Activated CD8-positive, alpha-beta memory T cell treated with anti-CD3 and anti-CD28 coated beads, Interleukin-2, amount 50 U/mL, for 48 hours (primary cell): Measurements from ENCODE around the gene CGRRF1.

Source experiments
- DNase-seq: peaks from one replicate; pipeline ENCODE4 v3.0.0-alpha.2; 2020

CGRRF1 gene

DNA sequence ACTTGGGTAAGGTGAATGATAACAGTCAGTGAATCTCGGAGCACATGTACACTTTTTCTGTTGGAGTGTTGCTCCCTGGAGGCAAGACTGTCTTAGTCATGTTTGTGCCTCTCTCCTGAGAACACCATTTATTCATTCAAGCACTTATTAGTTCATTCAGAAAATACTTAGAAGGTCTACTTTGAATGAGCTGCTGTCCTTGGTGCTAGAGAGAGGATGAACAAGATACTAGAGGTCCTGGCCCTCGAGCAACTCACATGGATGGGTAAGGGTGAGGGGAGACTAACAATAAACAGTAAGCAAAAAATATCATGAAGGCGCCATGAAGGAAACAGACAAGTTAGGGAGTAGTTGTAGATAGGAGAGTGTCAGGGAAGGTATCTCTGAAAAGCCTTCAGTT lies 40.2 kb downstream of the CGRRF1 start:
- DNase-seq, result no peak

DNA sequence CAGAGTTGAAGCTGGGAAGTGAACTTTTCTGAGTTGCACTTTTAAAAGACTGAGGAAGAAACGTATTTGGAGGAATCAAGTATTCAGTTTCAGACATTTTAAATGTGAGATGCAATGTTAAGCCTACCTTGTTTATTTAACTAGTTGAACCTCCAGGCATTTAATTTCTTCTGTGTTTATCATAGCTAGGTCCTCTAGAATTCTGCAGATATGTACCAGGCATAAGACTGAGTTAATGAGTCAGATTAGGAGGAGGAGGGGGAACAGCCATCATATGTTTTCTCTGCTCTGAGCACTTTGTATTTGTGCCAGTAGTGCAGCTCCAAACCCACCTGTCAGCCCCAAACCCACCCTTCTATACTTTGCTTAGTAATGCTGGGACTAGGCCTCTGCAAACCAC lies 40.8 kb downstream of the CGRRF1 start:
- no peak for DNase-seq

DNA sequence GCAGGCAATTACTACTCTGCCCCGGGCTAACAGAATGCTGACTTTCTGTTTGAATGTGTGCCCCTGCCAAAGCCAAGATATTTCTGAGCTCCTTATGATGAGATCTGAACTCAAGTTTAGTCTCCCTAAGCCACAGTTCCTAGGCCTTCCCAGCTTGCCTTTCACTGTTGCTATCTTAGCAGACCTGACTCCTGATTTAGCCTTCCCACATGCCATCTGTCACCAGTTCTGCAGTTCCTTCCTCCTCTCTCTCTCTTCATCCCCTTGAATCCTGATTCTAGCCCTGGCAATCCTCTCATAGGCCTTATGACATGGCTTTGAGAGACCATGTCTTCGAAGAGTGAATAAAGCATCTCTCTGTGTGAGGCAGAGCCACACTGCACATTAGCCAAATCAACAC lies 44.7 kb downstream of the CGRRF1 start:
- DNase-seq, result no peak

DNA sequence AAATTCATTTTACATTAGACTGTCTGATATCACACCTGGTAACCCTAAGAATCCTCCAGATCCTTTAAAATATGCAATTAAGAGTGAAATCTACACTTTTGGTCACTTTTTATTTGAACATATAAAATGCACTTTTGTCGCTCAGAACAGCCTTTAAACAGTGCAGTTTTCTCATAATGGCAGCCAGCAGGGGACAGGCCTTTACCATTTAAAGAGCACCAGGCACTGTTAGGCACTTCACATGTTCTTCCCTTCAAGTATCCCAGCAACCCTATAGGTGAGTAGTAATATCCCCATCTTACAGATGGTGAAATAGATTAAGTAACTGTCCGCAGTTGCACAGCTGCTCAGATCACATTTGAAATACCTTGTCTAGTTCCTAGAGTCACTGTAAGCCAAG lies 45.9 kb downstream of the CGRRF1 start:
- no peak for DNase-seq

DNA sequence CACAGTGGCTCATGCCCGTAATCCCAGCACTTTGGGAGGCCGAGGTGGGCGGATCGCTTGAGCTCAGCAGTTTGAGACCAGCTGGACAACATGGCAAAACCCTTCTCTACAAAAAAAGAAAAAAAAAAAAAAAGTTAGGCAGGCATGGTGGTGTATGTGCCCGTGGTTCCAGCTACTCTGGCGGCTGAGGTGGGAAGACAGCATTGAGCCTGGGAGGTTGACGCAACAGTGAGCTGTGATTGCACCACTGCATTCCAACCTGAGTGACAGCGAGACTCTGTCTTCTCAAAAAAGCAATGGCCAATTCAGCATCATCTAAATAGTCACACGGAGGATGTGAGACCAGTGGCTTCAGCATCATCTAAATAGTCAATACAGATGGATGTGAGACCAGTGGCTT lies 46.8 kb downstream of the CGRRF1 start:
- DNase-seq, result no peak

DNA sequence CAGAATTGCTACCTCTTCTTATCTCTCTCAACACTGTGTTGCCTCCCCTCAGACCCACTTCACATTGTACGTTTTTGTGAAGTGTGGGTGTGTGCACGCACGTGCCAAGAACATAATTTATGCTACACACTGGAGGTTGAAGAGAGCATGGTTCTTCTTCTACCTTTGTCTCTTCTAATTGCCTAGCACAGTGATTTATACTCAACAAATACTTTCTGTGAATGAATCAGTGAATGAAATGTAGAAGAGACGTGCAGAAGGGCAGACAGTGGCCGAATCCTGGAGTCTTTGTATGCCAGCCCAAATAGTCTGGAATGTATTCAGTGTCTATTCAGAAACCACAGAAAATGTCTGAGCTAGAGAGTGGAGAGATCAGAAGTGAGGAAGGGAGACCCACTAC lies 52.6 kb downstream of the CGRRF1 start:
- DNase-seq, result no peak

DNA sequence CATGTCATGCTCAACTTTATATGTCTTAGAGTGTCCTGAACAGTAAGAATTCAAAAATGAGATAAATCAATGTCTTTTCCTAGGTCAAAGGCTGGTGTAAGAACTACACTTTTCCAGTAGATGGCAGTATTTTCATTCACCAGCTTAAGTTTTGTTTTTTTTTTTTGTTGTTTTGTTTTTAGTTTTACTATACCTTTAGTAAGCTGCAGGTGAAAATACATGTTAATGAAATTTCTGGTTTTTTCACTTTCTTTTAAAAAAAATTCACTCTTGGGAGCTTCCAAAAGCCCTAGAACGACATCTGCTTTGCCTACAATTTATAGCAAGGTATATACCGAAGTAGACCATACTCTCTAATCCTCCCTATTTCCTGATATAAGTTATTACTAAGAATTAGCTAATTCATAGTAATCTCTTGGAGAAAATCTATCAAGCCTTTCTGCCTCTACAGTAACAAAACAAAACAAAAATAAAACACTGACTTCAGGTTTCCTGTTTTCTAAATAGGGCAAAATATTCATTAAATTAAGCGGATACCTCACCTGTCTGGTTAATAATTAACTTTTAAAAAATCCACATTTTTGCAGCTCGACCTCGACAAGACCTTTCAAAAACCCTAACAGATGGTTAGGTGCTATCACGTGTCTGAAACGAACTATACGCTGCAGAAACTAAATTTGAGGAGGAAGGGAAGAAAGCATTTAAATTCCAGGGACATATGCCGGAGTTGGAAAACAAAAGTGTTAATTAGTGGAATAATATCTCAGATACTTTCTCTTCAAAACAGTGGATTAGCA lies 54.6 kb downstream of the CGRRF1 start:
- DNase-seq, result no peak

DNA sequence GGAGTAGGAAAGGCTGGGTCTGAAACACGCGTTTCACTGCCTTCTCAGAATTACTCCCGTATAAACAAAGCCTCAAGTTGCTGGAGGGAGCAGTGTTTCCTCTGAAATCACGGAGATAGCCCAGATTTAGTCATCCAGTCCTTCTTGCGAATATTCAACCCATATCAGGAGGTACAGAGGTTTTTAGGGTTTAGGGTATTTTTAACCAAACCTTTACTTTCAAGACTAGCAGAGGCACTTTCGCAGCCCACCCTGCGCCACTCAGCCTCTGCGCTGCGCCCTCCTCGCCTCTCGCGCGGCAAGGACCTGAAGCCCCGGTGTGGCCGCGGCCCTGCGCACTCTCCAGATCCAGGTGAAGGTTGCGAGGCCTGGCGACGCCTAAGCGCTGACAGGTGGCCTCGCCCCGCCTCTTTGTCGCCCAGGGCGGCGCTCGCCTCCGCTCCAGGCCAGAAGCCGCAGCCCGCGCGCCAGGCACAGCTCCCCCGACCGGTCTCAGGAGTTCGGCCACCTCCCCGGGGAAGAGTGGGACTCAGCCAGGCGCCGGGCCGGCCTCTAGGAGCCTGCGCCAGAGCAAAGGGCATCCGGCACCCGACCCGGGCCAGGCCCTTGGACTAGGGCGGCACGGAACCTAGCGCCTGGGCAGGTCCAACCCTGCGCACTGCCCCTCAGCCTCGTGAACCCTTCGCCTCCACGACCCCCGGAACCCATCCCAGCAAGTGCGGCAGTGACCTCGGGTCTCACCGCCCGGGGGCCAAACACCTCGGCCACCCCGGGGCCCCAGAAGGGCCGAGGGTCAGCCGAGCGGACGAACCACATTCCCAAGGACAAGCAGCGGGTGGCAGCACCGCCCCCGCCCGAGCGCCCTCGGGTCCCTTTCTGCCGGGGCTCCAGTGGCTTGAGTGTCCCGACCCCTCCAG lies 55.4 kb downstream of the CGRRF1 start:
- peak; percentile 82 for DNase-seq

DNA sequence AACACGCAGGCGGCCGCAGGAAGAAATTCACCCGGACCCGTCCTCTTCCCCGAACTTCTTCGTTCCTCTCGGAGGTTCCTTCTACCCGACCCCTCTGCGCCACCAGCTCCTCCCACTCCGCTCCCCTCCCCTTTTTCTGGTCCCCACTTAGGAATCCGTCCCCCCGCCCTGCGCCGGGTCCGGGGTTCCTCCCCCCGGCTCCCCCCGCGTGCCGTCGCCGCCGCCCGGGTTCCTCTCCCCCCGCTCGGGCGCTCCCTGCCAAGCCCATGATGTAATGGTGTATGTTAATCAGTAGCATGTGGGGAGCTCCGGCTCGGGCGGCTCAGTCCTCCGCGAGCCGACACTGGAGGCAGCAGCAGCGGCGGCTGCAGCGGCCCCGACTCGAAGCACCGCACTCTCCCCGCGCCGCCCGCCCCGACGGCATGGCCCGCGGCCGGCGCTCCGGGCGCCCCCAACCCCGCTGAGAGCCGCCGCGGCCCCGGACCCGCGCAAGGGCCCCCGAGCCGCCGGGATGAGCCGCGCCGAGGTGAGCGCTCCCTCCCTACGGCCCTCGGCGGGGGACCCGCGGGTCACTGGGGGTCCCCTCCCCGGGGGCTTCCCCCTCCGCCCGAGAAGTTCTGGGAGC lies 56.2 kb downstream of the CGRRF1 start:
- DNase-seq, result peak; percentile 82

DNA sequence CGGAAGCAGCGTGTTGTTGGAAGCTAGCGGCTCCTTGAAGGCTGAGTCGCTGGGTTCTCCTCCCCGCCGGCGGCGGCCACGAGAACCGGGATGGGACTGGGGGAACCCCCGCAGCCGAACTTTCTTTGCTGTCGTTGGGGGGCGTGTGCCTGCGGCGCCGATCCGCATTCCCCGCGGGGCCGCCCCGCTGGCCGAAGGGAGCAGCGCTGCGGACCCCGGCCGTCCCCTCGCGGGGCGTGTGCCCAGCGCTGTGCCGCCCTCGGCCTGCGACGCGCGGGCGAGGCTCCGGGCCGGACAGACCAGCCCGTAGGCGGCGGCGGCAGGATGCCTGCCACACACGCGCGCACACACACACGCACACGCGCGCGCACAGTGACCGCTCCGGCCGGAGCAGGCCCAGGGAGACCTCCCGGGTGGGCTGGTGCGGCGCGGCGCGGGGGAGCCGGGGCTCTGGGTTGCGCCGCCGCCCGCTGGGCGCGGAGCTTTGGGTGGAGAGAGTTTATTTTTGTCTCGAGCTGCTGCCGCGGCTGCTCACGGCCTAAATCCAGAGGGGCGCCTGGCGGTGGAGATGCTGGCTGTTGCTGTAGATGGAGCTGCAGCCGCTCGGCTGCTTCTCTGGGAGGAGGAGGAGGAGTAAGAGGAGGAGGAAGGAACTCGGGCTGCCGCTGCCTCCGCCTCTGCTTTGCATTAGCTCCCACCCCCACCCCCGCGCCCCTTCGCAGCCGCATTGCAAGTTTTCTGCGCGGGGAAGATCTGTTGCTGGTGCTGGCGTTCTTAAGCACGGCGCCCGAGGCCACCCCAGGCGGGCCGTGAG lies 56.9 kb downstream of the CGRRF1 start, which contains the start of gene SAMD4A:
SAMD4A (plus strand) TSS at position 719 of the 814 bp plus-strand sequence. CDS start 789 bp downstream, outside the sequence.
- DNase-seq, result peak; percentile 70

DNA sequence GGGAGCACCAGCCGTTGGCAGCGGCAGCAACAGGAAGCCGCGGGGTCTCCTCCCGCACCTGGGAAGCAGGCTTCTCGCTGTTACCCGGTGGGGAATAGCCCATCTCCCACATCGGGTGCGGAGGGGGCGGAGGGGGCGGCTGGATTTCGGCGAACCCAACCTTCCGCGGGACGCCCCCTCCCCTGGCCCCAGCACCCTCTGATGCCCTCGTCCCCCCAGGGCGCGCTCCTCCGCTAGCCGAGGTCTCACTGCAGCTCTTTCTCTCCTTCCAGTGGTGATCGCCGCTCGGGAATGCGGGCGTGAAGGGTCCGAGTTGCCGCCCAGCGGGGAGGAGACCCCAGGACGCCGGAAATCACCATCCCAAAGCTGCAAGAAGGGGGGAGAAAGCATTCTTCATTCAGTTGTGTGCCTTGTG lies 57.5 kb downstream of the CGRRF1 start:
- peak; percentile 75 for DNase-seq

DNA sequence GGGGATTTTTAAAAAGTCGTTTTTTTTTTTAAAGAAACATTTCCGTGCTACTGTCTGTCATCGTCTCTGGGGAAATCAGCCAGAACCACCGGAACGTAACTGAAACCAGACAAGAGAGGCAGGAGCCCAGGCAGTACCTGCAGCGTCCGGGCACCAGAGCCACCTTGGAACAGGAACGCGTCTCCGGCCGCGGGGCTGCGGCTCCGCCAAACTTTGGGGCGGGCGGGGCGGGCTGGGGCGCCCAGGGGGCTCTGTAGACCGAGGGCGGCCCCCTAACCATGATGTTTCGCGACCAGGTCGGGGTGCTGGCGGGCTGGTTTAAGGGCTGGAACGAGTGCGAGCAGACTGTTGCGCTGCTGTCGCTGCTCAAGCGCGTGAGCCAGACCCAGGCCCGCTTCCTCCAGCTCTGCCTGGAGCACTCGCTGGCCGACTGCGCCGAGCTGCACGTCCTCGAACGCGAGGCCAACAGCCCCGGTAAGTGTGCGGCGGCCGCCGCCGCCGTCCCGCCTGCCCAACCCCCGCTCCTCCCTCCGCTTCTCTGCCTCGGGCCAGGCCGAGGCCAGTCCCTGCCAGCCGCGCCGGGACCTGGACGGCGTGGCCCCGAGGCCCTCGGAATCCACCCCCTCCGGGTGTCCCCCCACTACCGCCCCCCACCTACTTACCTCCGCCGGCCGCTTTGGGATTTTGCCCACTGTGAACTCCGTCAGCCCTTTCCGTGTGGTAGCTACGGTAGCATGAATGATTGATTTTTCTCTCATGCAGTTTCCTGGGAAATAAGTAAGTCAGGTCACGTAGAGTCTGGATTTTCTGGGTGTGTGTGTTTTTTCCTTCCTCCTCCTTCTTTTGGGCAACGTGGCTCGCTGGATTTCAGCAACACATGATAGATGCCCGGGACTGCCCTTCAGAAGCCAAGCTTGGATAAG lies 58.2 kb downstream of the CGRRF1 start:
- peak; percentile 70 for DNase-seq

DNA sequence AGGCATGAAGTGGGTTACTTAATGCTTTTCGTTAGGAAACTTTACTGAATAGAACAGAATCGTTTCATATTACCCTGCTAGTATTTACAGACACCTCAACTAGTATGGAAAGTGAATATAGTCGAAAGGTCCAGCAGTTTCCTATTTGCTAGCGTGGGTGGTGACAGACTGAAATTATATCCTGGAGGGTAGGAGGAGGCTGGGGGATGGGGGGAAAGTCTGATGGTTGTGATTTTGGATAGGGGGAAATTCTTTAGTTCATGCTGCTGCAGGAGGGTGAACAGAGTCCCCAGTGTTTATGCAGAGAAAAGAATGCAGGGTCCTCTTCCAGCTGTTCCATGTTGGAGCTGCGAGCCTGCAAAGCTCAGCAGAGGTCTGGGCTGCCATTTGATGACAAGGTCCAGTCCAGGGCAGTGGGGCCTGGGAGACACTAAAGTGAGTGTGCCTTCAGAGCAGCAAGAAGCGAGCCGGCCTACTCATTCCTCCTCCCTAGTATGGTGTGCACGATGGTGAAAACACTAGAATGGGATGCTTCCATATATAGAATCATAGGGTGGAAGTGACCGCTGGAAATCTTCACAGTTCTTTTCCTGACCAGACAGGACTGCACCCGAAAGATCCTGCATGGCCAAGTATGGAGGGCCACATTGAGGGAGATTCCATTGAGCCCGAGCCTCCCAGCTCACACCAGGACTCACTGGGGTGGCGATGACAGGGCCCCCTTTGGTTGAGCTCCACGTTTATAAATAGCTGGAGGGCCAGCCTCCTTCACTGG lies 59.3 kb downstream of the CGRRF1 start:
- no peak for DNase-seq

DNA sequence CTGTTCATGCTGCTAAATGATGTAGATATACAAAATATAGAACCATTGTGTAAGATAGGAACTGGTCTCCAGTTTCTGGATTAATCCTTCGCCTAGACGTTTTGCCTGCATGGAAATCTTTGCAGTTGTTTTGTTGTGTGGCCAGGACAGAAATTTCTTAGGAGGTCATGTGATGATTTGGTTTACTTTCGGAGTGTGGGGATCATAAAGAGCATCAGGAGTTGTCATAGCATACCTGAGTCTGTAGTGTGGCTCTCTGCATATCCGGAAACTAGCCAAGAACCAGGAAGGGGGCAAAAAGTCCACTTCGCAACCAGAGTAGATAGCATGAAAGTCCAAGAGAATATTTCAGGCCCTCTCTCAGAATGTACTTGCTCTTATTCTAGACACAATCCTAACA lies 60.3 kb downstream of the CGRRF1 start:
- no peak for DNase-seq

DNA sequence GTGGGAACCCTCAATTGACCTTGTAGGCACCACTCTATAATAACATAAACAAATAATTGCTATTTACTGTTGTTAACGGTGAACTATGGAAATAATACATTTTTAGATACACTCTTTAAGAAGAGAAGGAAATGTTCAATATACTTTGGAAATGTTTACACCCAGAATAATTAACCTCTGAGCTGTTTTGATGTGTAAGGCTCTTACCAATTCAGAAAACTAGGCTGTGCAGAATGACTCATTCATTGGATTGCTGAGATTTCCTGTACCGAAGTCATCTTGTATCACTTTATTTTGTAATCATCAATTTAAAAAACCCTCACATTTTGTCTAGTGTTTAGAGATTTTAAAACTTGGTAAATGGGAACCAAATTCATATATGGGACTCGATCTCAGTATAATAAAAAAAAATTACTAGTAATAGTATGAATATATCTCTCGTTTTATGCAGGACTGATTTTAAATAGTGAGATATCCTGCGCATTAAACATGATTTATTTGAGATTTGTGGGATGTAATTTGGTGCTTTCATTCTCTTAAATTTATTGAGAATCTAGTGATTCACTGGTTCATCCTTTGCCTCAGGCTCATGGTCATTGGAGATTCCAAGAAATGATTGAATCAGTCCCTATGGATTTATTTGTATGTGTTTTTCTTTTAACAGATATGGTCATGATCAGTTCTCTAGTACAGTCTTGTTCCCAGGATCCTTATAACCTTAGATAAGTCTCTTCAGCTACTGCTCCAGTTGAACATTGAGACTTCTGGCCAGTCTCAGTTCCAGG lies 61.1 kb downstream of the CGRRF1 start:
- DNase-seq, result no peak

DNA sequence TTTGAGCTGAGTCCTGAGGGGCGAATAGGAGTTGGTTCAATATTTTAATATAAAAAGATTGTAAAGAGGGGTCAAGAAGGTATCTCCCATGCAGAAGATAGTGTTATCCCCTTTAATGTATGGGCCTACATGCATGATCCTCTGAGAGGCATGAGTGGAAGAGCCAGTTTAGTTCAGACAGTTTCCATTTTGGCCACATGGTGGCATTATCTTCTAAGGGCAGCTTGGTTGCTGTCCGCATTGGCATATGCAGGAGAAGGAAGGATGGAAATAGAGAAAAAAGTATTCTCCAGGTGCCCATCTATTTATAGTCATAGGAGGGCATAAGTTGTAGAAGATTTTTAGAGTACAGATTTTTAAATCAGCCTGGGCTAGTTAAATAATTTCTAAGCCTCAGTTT lies 62.6 kb downstream of the CGRRF1 start:
- DNase-seq, result no peak

DNA sequence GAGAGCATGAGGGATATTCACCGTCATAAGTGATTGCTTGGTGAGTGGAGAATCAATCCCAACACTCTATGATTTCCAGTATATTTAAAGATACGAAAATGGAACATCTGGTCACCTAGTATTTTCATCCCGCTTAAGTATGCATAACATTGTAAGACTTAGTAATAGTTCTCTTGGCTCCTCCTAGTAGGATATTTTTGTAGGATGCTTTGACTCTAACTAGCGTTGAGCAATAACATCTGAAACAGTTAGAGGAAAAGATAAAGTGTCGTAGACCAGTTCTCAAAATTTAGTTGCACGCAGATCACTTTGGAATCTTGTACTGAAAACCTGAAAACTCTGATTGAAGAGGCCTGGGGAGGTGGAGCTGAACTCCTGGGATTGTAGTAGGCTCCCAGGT lies 64.8 kb downstream of the CGRRF1 start:
- no peak for DNase-seq

DNA sequence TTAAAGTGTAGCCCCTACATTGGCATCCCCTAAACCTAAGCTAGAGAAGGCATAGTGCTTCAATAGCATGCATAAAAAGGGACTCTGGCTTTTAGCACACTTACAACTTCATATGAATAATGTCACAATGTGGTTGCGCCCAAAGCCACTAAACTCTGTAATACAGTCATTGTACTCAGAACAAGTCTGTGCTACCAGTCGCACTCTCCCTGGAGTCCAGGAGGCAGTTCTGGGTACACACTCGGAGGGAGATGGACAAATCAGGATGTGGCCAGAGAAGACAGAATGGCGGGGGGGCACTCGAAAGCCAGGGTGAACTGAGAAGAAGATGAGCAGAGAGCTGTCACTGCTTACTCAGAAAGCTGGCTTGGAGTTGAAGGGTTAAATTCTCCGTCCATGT lies 67.8 kb downstream of the CGRRF1 start:
- DNase-seq, result no peak

DNA sequence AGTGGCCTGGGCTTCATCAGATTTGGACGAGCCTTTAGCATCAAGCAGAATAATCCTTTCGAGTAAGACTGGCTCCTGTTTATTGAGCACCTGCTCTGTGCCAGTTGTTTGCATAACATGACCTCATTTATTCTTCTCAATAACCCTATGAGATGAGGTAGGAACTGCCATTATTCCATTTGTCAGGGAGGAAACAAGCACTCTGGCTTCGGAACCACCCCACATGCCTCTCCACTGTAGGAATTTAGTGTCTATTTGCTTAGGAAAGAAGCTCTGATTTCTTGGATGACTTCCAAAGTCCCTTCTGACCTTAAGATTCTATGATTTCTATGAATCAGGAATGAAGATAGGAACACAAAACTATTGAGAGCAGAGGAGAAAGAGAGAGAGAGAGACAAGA lies 68.3 kb downstream of the CGRRF1 start:
- DNase-seq, result no peak

DNA sequence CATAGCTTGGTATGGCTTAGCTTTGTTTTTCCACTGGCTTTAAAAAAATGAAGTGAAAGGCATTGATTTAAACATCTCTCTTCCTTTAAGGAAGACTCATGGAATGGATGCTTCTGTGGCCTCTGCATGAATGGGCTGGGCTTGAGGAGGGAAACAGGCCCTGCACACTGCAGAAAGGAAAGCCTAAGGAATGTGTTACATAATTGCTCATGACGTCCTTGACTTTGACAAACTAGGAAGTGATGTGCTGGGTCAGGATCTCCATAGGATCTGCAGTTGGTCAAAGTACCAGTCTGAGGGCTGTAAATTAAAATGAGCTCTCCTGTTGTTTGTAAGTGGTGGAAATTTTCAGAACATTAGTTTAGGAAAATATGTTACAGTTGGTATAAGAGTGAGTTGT lies 69.9 kb downstream of the CGRRF1 start:
- no peak for DNase-seq
